Measurements from ENCODE around the gene NEK10.

Gene NEK10

DNA sequence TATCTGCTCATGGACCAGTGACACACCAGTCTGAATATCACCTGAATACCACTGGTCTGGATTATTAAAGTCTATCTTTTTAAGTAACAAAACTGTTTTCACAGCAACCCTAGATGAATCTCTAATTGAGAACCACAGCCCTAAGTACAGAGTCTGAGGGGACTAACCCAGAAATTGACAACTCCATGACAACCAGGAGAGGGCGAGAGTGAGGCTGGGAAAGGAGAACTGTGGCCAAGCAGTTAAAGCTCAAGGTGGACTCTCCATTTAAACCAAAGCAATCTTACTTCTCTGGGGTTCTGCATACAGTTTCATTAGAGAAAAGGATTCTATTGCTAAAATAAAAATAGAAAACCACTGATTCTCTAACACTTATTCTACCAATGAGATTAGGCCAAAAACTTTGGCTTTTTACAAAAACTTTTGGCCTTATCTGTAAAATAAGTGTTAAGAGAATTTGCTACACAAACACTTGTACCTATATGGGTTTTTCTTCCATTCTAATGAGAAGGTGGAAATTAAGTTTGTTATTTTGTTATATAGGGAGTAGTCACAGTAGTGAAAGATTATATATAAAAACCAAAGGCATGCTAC lies 11.4 kb downstream of the NEK10 start:
- no peak for DNase-seq (ENCODE audit: low read depth, low spot score)
- no peak overlapping the region for H3K9ac ChIP-seq (ENCODE audit: insufficient read length)
- no peaks in the 10 kb centered on the region for H3K36me3 ChIP-seq (ENCODE audit: insufficient read depth, low read length)

DNA sequence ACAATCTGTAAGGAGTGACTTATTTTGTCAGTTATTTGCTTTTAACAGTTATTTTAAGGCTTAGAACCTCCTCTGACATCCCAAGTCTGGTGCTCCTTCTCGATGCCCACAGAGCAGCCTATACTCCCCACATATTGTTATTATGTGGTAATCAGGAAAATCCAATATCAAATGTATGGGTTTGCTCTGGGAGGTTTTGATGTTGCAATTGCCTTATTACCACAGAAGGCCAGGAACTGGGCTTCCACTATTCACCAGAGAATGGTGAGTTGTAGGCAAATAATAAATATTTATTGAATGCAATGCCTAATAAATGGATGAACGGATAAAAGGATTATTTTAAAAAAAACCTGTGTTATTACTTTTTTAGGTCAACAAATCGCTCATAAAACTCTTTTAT lies 12.2 kb downstream of the NEK10 start:
- no peaks in the 10 kb centered on the region for H3K9me3 ChIP-seq (ENCODE audit: low read depth, low read length)
- no peak for DNase-seq (ENCODE audit: low read depth, low spot score)
- TF ChIP-seq EZH2 (IDR thresholded peaks at IDR 0.05) = no peak
- H3K36me3 ChIP-seq (ENCODE audit: insufficient read depth, low read length) = no peaks in the 10 kb centered on the region
- no peak overlapping the region for H3K27ac ChIP-seq
- H3K4me3 ChIP-seq = no peak overlapping the region
- H3K9ac ChIP-seq (ENCODE audit: insufficient read length) = no peak overlapping the region

More for the DNA sequence above, 11.4 kb downstream of the NEK10 start:
- H3K4me3 ChIP-seq = no peak overlapping the region
- TF ChIP-seq POLR2AphosphoS5 (IDR thresholded peaks at IDR 0.05; ENCODE audit: borderline replicate concordance, low read depth, low read length) = no peak
- TF ChIP-seq EZH2 (IDR thresholded peaks at IDR 0.05) = no peak
- no peak for TF ChIP-seq FOXP2 (optimal IDR thresholded peaks at IDR 0.05; ENCODE audit: control extremely low read depth, extremely low read length, insufficient read depth)
- no peaks in the 10 kb centered on the region for H3K9me3 ChIP-seq (ENCODE audit: low read depth, low read length)
- H3K27ac ChIP-seq = no peak overlapping the region

GRCh38 chr3:27354588-27355203 lies 14.5 kb downstream of the NEK10 start:
- DNase-seq (ENCODE audit: low read depth, low spot score) = no peak
- Histone ChIP-seq H3K27ac (peak overlapping the region; percentile 13; the same call in 1 of the 2 replicates), H3K4me3 (0 out of 2 replicates have a peak overlapping the region, but pooled peaks have one; percentile 22), H3K9ac (ENCODE audit: insufficient read length) (no peak overlapping the region), H3K9me3 (ENCODE audit: low read depth, low read length) (no peaks in the 10 kb centered on the region), H3K36me3 (ENCODE audit: insufficient read depth, low read length) (no peaks in the 10 kb centered on the region)
- TF ChIP-seq EZH2 (IDR thresholded peaks at IDR 0.05) (no peak), POLR2AphosphoS5 (IDR thresholded peaks at IDR 0.05; ENCODE audit: borderline replicate concordance, low read depth, low read length) (no peak), FOXP2 (optimal IDR thresholded peaks at IDR 0.05; ENCODE audit: control extremely low read depth, extremely low read length, insufficient read depth) (no peak)

- no peak for TF ChIP-seq FOXP2 (optimal IDR thresholded peaks at IDR 0.05; ENCODE audit: control extremely low read depth, extremely low read length, insufficient read depth)
- no peak for TF ChIP-seq EZH2 (IDR thresholded peaks at IDR 0.05)
- no peak for TF ChIP-seq POLR2AphosphoS5 (IDR thresholded peaks at IDR 0.05; ENCODE audit: borderline replicate concordance, low read depth, low read length)
- H3K36me3 ChIP-seq (ENCODE audit: insufficient read depth, low read length) = no peaks in the 10 kb centered on the region
- H3K4me3 ChIP-seq = peak overlapping the region; percentile 22; the same call in 1 of the 2 replicates
- no peak overlapping the region for H3K9ac ChIP-seq (ENCODE audit: insufficient read length)
- H3K27ac ChIP-seq = peak overlapping the region; percentile 19; the same call in 1 of the 2 replicates
- no peaks in the 10 kb centered on the region for H3K9me3 ChIP-seq (ENCODE audit: low read depth, low read length)
- no peak for DNase-seq (ENCODE audit: low read depth, low spot score)
Measured at GRCh38 chr3:27354161-27354560, 15.0 kb downstream of the NEK10 start.

- H3K9ac ChIP-seq (ENCODE audit: insufficient read length) = no peak overlapping the region
- DNase-seq (ENCODE audit: low read depth, low spot score) = no peak
- no peak overlapping the region for H3K4me3 ChIP-seq
- no peaks in the 10 kb centered on the region for H3K9me3 ChIP-seq (ENCODE audit: low read depth, low read length)
- TF ChIP-seq POLR2AphosphoS5 (IDR thresholded peaks at IDR 0.05; ENCODE audit: borderline replicate concordance, low read depth, low read length) (no peak), EZH2 (IDR thresholded peaks at IDR 0.05) (no peak), FOXP2 (optimal IDR thresholded peaks at IDR 0.05; ENCODE audit: control extremely low read depth, extremely low read length, insufficient read depth) (no peak)
- H3K27ac ChIP-seq = no peak overlapping the region
- H3K36me3 ChIP-seq (ENCODE audit: insufficient read depth, low read length) = no peaks in the 10 kb centered on the region
Measured at GRCh38 chr3:27353221-27353620, 16.0 kb downstream of the NEK10 start.

DNA sequence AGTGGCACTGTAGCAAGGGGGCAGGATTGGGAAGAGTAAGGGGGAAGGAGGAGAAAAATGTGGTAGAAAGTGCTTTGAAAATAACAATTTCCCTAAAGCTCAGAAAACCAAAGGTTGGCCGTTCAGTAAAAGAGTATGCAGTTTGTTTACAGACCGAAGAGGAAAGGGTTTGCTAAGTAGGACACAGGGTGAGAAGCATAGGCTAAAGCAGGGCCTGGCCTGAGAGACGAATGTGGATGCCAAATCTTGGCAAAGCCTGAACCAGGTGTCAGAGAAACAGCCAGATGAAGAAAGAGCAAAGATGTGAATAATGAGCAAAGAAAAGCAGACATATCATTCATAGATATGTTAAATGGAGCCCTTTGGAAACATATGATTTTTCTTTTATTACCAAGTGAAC lies 17.1 kb downstream of the NEK10 start:
- DNase-seq (ENCODE audit: low read depth, low spot score) = no peak
- no peaks in the 10 kb centered on the region for H3K9me3 ChIP-seq (ENCODE audit: low read depth, low read length)
- H3K36me3 ChIP-seq (ENCODE audit: insufficient read depth, low read length) = no peaks in the 10 kb centered on the region
- TF ChIP-seq FOXP2 (optimal IDR thresholded peaks at IDR 0.05; ENCODE audit: control extremely low read depth, extremely low read length, insufficient read depth) (no peak), POLR2AphosphoS5 (IDR thresholded peaks at IDR 0.05; ENCODE audit: borderline replicate concordance, low read depth, low read length) (no peak), EZH2 (IDR thresholded peaks at IDR 0.05) (no peak)
- no peak overlapping the region for H3K4me3 ChIP-seq
- H3K9ac ChIP-seq (ENCODE audit: insufficient read length) = no peak overlapping the region
- H3K27ac ChIP-seq = no peak overlapping the region

GRCh38 chr3:27349832-27350231 lies 19.4 kb downstream of the NEK10 start:
- no peak overlapping the region for H3K9ac ChIP-seq (ENCODE audit: insufficient read length)
- no peak for TF ChIP-seq FOXP2 (optimal IDR thresholded peaks at IDR 0.05; ENCODE audit: control extremely low read depth, extremely low read length, insufficient read depth)
- no peak for DNase-seq (ENCODE audit: low read depth, low spot score)
- H3K9me3 ChIP-seq (ENCODE audit: low read depth, low read length) = no peaks in the 10 kb centered on the region
- no peak overlapping the region for H3K4me3 ChIP-seq
- no peak overlapping the region for H3K27ac ChIP-seq
- no peaks in the 10 kb centered on the region for H3K36me3 ChIP-seq (ENCODE audit: insufficient read depth, low read length)

DNA sequence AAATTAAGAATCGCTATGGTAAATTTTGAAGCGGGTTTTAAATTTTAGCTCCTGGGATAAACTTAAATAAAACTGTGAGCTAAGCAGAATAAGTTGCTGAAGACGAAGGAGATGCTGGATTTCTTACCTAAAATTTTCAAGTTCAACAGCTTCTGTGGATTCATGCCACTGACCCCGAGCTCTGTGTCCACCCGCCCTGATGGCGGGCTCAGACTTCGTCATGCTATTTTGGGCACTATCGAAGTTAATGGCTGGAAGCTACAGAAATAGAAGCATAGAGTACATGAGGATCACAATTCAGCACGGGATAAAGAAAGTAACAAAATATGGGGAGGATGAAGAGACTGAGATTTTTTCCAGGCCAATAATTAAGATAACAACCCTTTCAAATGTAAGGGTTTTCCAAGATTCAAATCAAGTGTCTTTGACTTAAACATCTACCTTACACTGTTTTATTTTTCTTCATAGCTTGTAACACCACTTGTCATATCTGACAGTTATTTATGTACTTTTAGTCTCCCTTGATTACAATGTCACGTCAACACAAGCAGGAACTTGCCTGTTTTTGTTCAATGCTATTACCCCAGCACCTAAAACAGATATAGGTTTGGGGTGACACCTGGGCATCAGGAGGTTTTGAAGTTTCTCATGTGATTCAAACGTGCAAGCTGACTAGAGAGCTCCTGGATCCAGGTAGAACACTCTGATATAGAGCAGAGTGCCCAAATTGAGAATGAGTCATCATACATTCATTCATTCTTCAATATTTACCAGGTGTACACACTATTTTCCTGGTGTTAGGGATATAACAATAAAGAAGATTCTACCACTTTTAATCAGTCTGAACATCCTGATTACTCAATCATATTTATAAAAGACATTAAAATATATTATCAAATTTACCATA lies 23.0 kb downstream of the NEK10 start:
- TF ChIP-seq POLR2AphosphoS5 (IDR thresholded peaks at IDR 0.05; ENCODE audit: borderline replicate concordance, low read depth, low read length) (no peak), EZH2 (IDR thresholded peaks at IDR 0.05) (no peak), FOXP2 (optimal IDR thresholded peaks at IDR 0.05; ENCODE audit: control extremely low read depth, extremely low read length, insufficient read depth) (no peak)
- Histone ChIP-seq H3K4me3 (no peak overlapping the region), H3K9ac (ENCODE audit: insufficient read length) (no peak overlapping the region), H3K36me3 (ENCODE audit: insufficient read depth, low read length) (no peaks in the 10 kb centered on the region), H3K27ac (no peak overlapping the region), H3K9me3 (ENCODE audit: low read depth, low read length) (no peaks in the 10 kb centered on the region)
- no peak for DNase-seq (ENCODE audit: low read depth, low spot score)

Measured in SK-N-MC (cell line).